Stimulated activated CD4-positive, alpha-beta T cell treated with anti-CD3 and anti-CD28 coated beads, Interleukin-4, amount 100 ng/mL, for 1 hour (primary cell): ENCODE data around the gene GRAMD1A.
"Not testable (repeated sequence)": the region's sequence is repeated elsewhere in the genome, so short reads cannot be mapped to it uniquely, and the experiment has no call there.

ENCODE experiments used
- DNase-seq: peaks from one replicate; pipeline ENCODE4 v3.0.0-alpha.2; 2020

Gene GRAMD1A

DNA sequence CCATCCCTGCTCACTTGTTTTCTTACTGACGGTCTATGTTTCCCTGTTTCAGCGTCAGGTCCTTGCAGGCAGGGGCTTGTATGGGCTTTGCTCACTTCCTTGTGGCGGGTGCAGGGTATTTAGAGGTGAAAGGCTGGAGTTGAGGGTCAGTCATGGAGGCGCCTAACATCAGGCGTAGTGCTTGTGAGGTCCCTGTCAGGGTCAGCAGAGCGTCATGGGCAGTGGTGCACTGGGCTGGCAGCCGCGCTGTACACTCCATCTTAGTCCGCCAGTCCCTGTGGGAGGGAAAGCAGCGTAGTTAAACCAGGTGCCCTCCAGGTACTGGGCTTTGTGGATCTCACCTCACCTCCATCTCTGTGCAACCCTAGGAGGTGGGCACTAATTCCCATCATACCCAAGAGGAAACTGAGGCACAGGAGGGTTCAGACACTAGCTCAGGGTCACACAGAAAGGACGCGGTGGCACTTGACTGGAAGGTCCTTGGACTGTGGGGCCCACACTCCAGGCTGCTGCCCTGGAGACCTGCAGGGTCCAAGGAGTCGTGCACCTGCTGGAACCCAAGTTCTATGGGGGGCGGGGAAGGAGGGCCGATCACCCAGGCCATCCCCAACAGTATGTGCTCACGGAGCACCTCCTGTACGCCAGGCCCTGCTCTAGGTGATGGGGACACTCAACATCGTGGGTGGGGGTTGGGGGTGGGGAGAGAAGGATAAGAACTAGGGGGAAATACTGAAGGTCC, 4.6 kb downstream of the GRAMD1A start:
- DNase-seq: no peak

DNA sequence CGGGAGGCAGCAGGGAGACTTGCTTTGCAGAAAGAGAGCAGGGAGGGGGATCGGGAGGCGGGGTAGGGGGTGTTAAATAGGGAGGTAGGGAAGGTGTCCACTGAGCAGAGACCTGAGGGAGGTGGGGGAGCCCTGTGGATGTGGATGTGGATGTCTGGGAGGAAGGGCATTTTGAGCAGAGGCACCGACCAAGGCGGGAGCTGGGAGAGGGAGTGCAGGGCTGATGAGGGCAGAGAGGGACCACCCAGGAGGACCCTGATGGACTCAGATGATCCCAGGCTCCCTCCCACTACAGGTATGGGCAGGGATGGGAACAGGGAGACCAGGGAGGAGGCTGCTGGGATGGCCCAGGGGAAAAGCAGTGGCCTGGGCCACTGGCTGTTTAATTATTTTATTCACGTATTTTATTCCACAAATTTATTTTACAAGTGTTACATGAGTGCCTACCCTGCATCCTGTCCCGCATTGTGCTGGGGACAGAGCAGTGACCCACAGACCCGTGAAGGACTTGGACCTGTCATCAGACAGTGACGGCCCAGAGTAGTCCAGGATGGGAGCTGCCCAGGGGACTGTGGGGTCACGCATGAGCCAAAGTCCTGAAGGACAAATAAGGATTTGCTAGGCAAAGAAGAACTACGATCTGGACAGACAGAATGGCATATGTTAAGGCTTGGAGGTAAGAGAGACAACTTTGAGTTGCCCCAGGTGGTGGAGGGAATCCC, 5.3 kb downstream of the GRAMD1A start:
- no peak for DNase-seq

DNA sequence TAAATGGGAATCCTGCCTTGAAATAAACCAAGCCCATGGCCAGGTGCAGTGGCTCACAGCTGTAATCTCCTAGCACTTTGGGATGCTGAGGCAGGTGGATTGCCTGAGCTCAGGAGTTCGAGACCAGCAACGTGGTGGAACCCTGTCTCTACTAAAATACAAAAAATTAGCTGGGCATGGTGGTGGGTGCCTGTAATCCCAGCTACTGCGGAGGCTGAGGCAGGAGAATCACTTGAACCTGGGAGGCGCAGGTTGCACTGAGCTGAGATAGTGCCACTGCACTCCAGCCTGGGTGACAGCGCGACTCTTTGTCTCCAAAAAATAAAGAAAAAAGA, 5.9 kb downstream of the GRAMD1A start:
- not testable (repeated sequence) for DNase-seq

DNA sequence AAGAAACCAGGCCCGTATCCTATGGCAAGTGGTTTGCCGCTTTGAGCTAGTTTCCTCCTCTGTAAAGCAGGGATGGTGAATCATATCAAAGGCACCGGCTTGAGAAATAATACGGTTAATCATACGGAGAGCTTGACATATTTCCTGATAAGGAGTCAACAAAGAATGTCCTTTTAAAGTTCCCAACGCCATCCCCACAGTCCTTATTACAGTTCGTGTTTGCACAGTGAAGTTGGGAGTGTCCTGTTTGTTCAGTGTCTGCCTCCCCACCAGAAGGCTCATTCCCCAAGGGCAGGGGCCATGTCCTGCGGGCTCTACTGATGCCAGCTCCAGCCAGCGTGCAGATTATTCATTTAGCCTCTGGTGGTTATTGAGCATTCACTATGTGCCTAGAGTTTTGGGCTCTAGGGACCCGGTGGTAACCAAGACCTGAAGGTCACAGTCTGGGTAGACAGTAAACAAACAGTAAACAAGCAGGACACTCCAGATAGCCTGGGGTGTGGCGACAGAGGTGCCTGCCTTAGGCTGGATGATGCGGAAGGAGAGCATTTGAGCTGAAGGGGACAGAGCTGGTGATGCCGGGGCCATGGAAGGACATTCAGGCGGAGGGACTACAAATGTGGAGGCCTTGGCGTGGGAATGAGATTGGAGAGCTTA, 6.3 kb downstream of the GRAMD1A start:
- no peak for DNase-seq

DNA sequence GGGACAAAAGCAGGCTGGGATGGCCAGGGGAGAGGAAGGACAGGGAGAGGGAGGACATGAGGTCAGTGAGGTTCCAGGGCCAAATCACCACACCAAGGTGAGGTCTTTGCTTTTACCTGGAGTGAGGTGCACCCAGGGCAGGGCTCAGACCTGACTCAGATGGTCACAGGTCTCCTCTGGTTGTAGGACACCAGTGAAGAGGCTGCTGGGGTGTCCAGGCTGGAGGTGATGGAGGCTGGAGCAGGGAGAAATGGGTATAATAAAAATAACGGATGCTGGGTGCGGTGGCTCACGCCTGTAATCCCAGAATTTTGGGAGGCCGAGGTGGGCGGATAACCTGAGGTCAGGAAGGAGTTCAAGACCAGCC, 6.9 kb downstream of the GRAMD1A start:
- DNase-seq: no peak

DNA sequence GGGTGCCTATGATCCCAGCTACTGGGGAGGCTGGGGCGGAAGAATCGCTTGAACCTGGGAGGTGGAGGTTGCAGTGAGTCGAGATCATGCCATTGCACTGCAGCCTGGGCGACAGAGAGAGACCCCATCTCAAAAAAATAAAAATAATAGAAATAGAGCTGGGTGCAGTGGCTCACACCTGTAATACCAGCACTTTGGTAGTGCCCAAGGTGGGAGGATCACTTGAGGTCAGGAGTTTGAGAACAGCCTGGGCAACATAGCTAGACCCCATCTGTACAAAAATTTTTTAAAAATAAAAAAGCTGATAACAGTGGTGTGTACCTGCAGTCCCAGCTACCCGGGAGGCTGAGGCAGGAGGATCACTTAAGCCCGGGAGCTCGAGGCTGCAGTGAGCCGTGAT, 7.3 kb downstream of the GRAMD1A start:
- DNase-seq: not testable (repeated sequence)

DNA sequence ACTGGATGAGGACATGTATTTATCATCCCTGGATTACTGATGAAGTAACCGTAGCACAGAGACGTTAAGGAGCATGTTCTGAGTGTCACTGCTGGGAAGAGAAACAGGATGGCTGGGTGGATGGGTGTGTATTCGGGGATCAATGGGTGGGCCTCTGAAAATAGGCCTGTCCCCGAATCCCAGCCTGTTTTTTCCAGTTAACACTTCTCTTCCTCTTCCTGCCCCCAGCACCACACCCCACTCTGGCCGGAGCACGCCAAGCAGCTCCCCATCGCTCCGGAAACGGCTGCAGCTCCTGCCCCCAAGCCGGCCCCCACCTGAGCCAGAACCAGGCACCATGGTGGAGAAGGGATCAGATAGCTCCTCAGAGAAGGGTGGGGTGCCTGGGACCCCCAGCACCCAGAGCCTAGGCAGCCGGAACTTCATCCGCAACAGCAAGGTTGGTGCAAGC, 8.8 kb downstream of the GRAMD1A start:
- no peak for DNase-seq

DNA sequence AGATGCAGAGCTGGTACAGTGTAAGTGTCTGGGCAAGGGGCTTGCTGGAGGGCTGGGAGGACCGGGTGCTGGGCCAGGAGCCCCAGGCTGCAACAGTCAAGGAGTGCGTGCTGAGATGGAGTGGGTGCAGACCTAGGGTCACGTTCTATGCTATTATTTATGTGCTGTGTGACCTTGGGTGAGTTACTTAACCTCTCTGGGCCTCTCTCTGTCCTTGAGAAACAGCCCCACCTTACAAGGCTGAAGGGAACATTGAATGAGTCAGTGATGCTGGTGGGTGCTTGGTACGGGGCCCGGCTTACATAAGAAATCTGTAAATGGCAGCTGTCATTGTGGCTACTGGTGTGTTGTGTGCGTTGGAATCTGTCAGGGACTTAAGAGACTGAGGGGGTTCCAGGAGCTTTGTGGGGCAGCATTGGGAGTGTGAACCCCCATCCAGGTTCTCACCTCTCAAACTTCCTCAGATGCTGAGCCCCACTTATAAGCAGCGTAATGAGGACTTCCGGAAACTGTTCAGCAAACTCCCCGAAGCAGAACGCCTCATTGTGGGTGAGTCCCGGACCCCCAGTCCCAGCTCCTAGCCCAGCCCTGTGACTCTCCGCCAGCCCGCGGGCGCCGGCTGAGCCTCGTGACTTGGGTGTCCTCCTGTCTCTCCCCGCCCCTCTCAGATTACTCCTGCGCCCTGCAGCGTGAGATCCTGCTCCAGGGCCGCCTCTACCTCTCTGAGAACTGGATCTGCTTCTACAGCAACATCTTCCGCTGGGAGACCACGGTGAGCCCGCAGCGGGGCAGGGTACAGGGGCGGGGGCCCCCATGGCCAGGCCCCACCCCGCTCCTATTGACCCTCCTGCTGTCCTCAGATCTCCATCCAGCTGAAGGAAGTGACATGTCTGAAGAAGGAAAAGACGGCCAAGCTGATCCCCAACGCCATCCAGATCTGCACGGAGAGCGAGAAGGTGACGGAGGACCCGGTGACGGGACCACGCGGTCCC, 9.6 kb downstream of the GRAMD1A start:
- DNase-seq: no peak

DNA sequence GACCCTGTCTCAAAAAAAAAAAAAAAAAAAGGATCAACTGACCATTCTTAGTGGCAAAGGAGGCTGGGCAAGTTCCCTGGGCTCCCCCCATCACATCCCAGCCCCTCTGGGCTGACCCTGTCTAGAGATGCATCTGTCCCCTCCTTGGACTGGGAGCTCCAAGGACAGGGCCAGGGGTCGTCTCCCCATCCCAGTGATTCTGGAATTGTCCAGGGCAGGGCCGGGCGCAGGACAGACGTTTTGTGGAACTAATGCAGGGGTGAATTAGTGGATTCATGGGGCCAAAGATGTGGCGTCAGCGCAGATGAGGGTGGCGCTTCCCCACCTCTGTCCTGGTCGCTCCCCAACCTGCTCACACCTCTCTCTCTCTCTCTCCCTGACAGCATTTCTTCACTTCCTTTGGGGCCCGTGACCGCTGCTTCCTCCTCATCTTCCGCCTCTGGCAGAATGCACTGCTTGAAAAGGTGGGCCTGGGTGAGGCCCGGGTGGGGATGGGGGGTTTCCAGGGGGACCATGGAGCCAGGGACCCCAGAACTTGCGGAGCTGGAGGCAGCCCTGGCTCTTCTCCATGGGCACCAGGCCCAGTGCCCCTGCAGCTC, 11.1 kb downstream of the GRAMD1A start:
- no peak for DNase-seq

DNA sequence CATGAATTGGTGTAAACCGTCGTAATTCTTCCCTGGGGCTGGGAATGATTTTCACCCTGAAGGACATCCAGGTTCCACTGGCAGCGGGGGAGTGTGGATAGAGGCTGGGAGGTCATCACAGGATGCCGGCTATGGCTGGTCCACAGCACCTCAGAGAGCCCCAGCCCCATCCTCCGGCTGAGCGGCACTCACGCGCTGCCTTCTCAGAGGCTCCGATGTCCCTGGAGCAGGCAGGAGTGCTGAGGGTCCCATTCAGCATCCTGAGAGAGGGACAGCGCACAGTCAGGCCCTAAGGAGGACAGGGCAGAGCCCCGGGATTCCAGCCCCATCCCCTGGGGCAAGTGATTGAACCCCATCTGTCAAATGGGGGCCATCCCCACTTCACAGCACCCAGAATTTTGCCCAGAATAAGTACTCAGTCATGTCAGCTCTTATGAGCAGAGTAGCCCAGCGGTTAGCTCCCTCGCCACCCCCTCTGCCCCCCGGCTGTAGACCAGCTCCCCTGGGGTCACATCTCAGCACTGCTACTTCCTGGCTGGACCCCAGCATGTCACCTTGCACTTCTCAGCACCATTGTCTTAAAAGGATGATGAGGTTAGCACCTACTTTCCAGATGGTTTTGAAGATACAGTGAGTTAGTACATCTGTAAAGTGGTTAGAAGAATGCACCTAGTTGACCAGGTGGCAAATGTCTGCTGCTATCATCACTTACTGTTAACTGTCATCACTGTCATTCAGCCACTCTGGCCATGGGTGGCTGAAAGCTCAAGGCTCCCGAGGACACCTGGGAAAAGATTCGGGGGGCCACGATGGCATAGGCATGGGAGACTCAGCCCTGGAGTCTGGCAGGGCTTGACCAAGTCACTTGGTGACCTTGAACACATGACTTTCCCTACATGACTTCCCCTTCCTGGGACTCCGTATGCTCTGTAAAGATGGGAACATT, 11.9 kb downstream of the GRAMD1A start:
- no peak for DNase-seq

DNA sequence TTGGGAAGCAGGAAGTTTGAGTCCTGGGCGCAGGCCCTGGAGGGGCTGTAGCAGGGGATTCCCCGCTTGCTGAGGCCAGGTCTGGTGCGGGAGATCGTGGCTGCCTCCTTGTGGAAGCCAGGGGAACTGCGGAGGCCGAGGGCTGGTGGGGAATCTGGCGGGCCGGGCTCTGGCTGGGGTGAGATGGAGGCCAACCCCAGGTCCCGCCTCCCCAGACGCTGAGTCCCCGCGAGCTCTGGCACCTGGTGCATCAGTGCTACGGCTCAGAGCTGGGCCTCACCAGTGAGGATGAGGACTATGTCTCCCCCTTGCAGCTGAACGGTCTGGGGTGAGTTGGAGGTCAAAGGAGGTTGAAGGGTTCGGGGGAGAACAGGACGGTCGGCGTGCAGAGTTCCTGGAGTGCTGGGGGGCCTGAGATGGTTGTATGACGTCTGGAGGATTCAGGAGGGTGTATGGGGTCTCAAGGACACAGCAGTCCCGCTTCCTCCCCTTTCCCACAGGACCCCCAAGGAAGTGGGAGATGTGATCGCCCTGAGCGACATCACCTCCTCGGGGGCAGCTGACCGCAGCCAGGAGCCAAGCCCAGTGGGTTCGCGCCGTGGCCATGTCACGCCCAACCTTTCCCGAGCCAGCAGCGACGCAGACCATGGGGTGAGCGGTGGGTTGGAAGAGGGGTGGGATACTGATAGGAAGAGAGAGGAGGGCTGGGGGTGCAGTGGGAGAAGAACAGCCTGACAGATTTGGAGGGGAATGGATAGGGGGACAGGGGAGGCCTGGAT, 13.1 kb downstream of the GRAMD1A start:
- DNase-seq: peak; percentile 82

DNA sequence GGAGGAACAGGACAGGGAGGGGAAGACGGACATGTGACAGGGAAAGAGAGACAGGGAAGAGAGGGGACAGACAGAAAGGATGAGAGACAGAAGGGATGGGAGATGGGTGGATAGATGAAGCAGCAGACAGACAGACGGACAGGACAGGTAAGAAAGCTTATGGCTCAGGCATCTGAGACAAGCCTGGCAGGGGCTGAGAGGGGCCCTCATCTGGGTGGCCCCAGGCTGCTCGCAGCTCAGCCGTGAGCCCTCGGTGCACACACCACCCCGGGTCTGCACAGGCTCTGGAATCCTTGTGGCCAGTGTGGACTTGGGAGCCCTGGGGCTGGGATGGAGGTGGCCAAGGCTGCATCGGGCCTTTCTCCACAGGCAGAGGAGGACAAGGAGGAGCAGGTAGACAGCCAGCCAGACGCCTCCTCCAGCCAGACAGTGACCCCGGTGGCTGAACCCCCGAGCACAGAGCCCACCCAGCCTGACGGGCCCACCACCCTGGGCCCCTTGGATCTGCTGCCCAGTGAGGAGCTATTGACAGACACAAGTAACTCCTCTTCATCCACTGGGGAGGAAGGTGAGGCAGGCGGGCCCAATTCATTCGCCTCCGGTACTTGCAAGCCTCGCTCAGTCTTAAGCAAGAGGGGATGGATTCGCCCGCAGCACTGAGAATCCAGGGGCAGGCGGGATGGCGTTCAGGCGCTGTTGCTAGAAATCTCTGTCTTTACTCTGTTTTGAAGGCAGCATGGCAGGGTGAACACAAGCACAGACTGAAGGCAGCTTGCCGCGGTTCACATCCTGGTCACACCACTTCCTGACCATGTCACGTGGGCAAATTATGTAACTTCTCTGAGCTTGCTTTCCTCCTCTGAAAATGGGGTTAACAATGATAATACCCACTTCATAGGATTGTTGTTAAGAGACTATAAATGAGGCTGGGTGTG, 14.0 kb downstream of the GRAMD1A start:
- DNase-seq: peak; percentile 33

DNA sequence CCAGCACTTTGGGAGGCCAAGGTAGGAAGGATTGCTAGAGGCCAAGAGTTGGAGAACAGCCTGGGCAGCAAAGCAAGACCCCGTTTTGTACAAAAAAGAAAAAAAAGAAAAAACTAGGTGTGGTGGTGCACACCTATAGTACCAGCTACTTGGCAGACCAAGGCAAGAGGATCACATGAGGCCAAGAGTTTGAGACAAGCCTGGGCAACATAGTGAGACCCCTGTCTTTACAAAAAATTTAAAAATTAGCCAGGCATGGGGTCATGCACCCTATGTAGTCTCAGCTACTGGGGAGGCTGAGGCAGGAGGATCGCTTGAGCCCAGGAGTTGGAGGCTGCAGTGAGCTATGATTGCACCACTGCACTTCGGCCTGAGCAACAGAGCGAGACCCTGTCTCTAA, 14.7 kb downstream of the GRAMD1A start:
- DNase-seq: not testable (repeated sequence)

DNA sequence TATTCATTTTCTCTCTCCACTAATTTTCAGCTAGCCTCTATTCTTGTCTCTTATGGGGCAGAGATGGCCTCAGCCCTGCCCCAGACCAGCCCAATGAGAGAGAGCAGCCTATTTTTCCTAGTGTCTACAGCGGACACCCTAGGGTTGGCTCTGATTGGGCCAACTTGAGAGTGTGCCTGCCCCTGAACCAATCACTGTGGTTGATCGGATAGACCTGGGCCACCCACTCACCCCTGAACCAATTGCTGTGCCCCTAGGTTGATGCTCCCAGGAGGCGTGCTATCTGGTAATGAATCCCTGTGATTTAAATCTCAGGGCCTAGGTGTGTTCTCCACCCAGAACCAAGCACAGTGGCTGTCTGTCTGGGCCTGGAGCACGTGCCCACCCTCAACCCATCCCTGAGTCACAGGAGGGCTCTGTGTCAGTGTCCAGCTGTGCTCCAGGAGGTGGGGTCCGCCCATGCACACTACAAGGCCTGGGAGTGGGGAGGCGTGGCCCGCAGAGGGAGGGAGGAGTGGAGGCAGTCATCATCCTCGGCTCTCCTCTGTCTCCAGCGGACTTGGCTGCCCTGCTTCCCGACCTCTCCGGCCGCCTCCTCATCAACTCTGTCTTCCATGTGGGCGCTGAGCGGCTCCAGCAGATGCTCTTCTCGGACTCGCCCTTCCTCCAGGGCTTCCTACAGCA, 15.3 kb downstream of the GRAMD1A start:
- no peak for DNase-seq

DNA sequence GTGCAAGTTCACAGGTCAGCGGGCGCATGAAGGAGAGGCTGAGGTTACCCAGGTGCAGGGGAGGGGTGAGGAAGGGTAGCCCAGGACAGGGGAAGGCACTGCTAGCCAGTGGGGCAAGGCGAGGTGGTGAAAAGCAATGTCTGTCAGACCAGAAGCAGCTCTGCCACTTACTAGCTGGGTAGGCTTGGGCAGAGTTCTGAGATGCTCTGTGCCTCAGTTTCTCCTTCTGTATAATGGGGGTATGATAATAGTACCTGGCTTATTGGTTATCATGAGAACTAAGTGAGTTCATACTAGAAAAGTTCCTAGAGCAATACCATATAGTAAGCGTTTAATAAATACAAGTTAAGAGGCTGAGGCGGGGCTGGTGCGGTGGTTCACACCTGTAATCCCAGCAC, 15.8 kb downstream of the GRAMD1A start:
- DNase-seq: no peak

DNA sequence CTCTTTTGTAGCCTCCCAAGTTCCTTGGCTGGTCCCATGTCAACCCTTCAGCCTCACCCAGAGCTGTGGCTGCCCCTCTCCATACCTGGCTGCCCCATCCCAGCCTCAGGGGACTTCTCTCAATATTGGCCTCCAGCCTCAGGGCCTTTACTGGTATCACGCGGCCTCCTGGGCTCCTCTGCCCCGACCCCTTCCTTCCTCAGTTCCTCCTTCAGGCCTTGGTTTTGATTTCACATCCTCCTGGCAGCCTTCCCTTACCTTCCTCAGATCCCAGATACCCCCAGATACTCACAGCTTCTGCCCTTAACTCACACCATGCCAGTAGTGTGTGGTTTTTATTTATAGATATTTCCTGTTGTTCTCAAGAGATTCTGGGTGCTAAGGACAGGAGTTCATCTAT, 17.4 kb downstream of the GRAMD1A start:
- no peak for DNase-seq

DNA sequence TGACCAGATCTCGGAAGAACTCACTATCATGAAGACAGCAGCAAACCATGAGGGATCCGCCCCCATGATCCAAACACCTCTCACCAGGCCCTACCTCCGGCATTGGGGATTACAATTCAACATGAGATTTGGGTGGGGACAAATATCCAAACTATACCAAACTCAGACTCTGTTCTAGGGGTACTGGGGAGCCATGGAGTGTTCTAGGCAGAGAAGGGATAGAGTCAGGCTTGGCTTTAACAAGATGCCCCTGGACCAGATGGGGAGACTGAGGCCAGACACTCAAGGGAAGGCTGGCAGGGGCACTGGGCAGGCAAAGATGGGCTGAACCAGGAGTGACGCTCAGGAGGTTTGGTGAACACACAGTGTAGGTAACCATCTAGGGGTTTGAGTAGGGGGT, 18.3 kb downstream of the GRAMD1A start:
- DNase-seq: no peak

DNA sequence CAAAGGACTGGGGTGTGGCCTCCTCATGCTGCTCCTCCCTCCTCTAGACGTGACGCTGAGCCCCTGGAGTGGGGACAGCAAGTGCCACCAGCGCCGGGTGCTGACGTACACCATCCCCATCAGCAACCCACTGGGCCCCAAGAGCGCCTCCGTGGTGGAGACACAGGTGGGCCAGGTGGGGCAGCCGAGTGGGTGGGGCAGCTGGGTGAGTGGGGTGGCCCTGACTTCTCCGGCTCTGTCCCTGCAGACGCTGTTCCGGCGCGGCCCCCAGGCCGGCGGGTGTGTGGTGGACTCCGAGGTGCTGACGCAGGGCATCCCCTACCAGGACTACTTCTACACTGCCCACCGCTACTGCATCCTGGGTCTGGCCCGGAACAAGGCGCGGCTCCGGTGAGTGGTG, 19.0 kb downstream of the GRAMD1A start:
- no peak for DNase-seq

DNA sequence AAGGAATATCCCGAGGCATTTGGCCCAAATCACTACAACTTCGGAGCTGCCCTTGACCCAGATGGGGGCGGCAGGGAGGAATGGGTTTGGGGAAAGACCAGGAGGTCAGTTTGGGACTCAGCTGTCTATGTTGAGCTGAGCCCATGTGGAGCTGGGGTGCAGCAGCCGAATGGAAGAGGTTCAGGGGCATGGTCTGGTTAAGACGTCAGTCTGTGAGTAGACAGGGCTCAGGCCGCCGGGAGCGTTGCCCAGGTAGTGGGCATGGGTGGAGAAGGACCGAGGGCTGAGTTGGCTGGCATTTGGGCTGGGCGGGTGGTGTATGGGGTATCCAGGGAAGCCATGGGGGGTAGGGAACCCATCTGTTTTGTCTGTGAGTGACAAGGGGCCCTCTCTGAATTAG, 20.9 kb downstream of the GRAMD1A start:
- no peak for DNase-seq
